Glutamatergic neuron (in vitro differentiated cells): Measurements from ENCODE around the gene SCO2. TPM values are rescaled to one million over a fixed set of nuclear protein-coding genes. Genes with fewer than 3 reads are reported as not detected.

Source experiments
- DNase-seq: peaks from one replicate; pipeline ENCODE4 v3.0.0; 2022
- H3K27ac Mint-ChIP-seq: one replicate; pipeline ENCODE4 v1.8.0; 2020; ENCODE audit warnings: mild to moderate bottlenecking, mixed read lengths, inconsistent platforms; ENCODE audit not compliant: unreplicated experiment
- H3K27me3 Mint-ChIP-seq: one replicate; pipeline ENCODE4 v1.8.0; 2020; ENCODE audit warnings: mild to moderate bottlenecking, moderate library complexity, mixed read lengths, inconsistent platforms; ENCODE audit not compliant: unreplicated experiment
- H3K36me3 Mint-ChIP-seq: one replicate; pipeline ENCODE4 v1.8.0; 2020; ENCODE audit warnings: mild to moderate bottlenecking, mixed read lengths, inconsistent platforms; ENCODE audit not compliant: unreplicated experiment
- H3K4me1 Mint-ChIP-seq: one replicate; pipeline ENCODE4 v1.8.0; 2020; ENCODE audit warnings: mild to moderate bottlenecking, low read depth, mixed read lengths, inconsistent platforms; ENCODE audit not compliant: unreplicated experiment
- H3K4me3 Mint-ChIP-seq: one replicate; pipeline ENCODE4 v1.8.0; 2020; ENCODE audit warnings: mild to moderate bottlenecking, mixed read lengths, inconsistent platforms; ENCODE audit not compliant: unreplicated experiment
- H3K9me3 Mint-ChIP-seq: one replicate; pipeline ENCODE4 v1.8.0; 2020; ENCODE audit warnings: mild to moderate bottlenecking, moderate library complexity, mixed read lengths, inconsistent platforms; ENCODE audit not compliant: unreplicated experiment
- long read RNA-seq: library from polyadenylated mRNA; unstranded; transcript quantifications from one replicate; pipeline ENCODE4 v2.0.0, GENCODE V29; 2020; ENCODE audit not compliant: unreplicated experiment
- total RNA-seq: library from RNA; stranded (reverse); fragmentation: NEBNext Ultra II Directional; extraction: Animal tissue kit (Norgen Biotek cat#: 25700); gene quantifications from one replicate; pipeline ENCODE4 v1.2.1, GENCODE V29; 2021; ENCODE audit not compliant: unreplicated experiment
- TF ChIP-seq, protein P1 (sequence below): fragments of 200-600 bp; sonication (generic); IDR thresholded peaks from one replicate; pipeline ENCODE4 v1.5.0; 2021; ENCODE audit not compliant: partially characterized antibody, unreplicated experiment

SCO2 gene, protein sequence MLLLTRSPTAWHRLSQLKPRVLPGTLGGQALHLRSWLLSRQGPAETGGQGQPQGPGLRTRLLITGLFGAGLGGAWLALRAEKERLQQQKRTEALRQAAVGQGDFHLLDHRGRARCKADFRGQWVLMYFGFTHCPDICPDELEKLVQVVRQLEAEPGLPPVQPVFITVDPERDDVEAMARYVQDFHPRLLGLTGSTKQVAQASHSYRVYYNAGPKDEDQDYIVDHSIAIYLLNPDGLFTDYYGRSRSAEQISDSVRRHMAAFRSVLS
- 4.8 TPM for total RNA-seq
- long read RNA-seq, partial matches to known transcripts, result 0 of 5 reads
- long read RNA-seq, other reads (novel, unspliced or antisense), result 1 of 5 reads

DNA sequence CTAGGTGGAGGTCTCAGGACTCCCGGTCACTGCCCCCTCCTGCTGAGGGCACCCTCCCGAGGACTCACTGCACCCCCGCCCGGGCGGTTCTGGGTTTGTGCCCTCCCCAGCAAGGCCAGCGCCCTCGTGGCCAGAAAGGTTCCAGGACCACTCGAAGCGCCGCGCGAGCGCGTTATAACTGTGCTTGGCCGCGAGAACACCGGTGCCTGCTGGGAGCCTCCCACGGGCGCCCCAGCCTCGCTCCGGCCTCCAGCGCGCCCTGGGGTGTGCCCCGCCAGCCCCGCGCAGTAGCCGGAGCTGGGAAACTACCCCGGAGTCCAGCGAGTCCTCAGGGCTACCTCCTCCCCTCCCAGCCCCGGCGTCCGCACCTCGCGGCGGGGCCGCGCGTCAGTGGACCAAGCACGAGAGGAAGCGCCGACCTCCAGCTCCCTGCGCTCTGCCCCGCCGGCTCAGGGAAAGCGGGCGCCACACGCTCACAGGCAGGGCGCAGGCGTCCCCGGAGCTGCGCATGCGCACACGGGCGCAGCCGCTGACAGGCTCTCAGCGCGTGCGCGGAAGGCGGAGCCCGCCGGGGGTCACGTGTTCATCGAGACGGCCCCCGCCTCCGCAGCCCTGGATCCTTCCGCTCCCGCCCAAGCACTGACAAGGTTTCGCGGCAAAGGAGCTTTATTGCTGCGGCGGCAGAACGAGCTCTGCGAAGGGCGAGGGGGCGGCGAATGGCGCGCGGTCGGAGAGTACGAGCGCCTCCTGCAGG lies at the start of gene SCO2:
Gene SCO2 (minus strand): TSS at position 495 of the 754 bp plus-strand sequence. CDS start 1,187 bp downstream, outside the sequence.
- H3K4me1 Mint-ChIP-seq, result peaks cover 12% of the 10 kb centered on the region
- H3K27me3 Mint-ChIP-seq, result peaks cover 20% of the 10 kb centered on the region
- peak within 1 kb of the TSS; percentile 97 for H3K4me3 Mint-ChIP-seq
- DNase-seq, result peak; percentile 97
- H3K9me3 Mint-ChIP-seq, result peaks cover 15% of the 10 kb centered on the region
- H3K36me3 Mint-ChIP-seq, result peaks cover 5% of the 10 kb centered on the region
- TF ChIP-seq, protein P1, sequence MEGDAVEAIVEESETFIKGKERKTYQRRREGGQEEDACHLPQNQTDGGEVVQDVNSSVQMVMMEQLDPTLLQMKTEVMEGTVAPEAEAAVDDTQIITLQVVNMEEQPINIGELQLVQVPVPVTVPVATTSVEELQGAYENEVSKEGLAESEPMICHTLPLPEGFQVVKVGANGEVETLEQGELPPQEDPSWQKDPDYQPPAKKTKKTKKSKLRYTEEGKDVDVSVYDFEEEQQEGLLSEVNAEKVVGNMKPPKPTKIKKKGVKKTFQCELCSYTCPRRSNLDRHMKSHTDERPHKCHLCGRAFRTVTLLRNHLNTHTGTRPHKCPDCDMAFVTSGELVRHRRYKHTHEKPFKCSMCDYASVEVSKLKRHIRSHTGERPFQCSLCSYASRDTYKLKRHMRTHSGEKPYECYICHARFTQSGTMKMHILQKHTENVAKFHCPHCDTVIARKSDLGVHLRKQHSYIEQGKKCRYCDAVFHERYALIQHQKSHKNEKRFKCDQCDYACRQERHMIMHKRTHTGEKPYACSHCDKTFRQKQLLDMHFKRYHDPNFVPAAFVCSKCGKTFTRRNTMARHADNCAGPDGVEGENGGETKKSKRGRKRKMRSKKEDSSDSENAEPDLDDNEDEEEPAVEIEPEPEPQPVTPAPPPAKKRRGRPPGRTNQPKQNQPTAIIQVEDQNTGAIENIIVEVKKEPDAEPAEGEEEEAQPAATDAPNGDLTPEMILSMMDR, result no peak
- H3K27ac Mint-ChIP-seq, result peak within 1 kb of the TSS; percentile 93

DNA sequence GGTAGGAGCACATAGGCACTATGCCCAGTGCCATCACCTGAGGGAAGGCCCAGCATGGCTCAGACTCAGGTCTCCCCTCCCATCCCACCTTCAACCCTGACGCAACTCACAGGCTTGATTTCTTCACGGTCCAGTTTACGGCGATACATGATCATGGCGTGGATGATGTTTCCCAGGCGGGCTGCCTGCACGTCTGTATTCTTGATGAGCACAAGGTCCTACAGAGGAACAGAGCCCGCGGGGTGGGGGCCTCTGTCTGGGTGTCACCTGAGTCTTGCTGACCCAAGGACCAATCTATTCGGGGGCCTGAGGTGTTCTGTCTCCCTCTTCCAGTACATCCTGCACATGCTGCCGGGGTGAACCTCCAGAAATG lies 49.0 kb upstream of the SCO2 start:
- peaks cover 2% of the 10 kb centered on the region for H3K4me1 Mint-ChIP-seq
- peaks cover 2% of the 10 kb centered on the region for H3K27me3 Mint-ChIP-seq
- no peak for DNase-seq
- TF ChIP-seq, protein P1, result no peak
- H3K36me3 Mint-ChIP-seq, result no peaks in the 10 kb centered on the region
- H3K9me3 Mint-ChIP-seq, result peaks cover 10% of the 10 kb centered on the region
- H3K4me3 Mint-ChIP-seq, result no peak overlapping the region
- H3K27ac Mint-ChIP-seq, result no peak overlapping the region

DNA sequence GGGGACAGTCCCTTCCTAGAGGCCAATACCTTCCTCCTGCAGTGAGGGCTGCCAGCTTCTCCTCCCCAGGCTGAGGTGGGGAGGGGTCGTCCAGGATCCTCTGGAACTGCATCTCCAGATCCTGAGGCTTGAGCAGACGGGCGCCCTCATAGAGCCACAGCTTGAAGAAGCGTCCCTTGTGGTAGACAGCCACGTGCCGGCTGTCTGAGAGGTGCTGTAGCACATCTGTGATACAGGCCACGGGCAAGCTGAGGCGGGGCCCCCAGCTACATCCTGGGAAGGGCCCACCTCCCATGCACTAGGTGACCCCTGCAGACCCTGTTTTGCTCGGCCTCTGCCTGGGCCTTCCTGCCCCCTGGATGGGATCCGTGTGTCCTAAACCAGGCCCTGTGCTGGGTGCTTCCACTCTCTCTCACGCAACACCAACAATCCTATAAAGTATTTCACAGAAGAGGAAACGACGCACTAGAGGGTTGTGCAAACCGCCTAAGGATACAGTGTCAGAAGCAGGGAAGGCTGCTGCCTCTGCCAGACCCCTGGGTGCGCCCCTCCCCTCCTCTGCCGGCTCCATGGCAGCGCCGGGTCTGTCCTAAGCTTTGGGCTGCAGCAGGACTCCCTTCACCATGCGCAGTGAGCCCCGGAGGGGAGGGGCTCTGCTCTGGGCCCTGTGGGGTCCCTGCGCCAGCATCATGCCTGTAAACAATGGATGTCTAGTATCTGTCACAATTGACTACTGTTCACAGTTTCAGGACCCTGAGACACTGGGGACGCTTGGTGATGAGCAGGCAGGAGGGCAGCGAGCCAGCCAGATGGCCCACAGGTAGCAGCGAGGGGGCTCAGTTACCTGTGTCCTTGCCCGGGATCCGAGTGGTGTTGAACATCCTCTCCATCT lies 48.3 kb upstream of the SCO2 start:
- no peak for DNase-seq
- Mint-ChIP-seq H3K4me1 (peaks cover 1% of the 10 kb centered on the region), H3K27me3 (peaks cover 2% of the 10 kb centered on the region), H3K4me3 (no peak overlapping the region), H3K36me3 (no peaks in the 10 kb centered on the region), H3K9me3 (peaks cover 10% of the 10 kb centered on the region), H3K27ac (no peak overlapping the region)
- TF ChIP-seq, protein P1, result no peak

DNA sequence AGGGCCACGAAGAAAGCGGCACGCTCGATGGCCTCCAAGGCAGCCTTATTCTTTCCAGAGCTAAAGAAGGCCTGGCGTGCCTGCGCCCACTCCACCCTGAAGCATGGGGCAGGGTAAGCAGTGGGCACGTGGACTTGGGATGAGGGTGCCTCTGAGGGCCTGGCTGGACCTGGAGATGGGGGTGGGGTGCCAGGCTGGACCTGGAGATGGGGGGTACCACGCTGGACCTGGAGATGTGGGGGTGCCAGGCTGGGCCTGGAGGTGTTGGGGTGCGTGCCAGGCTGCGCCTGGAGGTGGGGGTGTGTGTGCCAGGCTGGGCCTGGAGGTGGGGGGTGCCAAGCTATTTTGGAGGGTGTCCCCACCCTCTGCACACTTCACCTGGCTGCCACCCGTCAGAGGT lies 47.6 kb upstream of the SCO2 start:
- Mint-ChIP-seq H3K9me3 (peaks cover 10% of the 10 kb centered on the region), H3K27ac (no peak overlapping the region), H3K27me3 (peaks cover 2% of the 10 kb centered on the region), H3K4me3 (no peak overlapping the region), H3K4me1 (no peaks in the 10 kb centered on the region), H3K36me3 (no peaks in the 10 kb centered on the region)
- TF ChIP-seq, protein P1, result no peak
- DNase-seq, result no peak
